Uterus (tissue), 2 donors: Measurements from ENCODE around the gene SELP.

Experiments
- CTCF ChIP-seq, 4 experiments: fragments of 200-600 bp in 2 of 4; fragments of 450-650 bp in 2 of 4; sonication (generic) in 2 of 4; IDR thresholded peaks; one replicate each; pipeline ENCODE4 v1.5.1; 2016 to 2019; ENCODE audit warnings: antibody characterized with exemption in 4 of 4, mild to moderate bottlenecking in 2 of 4, moderate library complexity in 1 of 4
- POLR2A ChIP-seq, 2 donors: fragments of 450-650 bp; IDR thresholded peaks; one replicate each; pipeline ENCODE4 v1.6.1; 2016; ENCODE audit warnings: antibody characterized with exemption in 2 of 2, mild to moderate bottlenecking in 1 of 2, moderate library complexity in 1 of 2

- TF ChIP-seq POLR2A (IDR thresholded peaks at IDR 0.05) = no peak
- no peak for TF ChIP-seq CTCF (IDR thresholded peaks at IDR 0.05)
These were observed 53.0 kb downstream of the SELP start for GRCh38 chr1:169576935-169577331.
